HCT116 (cell line): ENCODE measurements around the gene DGKG. TPM values are rescaled to one million over a fixed set of nuclear protein-coding genes. Genes with fewer than 3 reads are reported as not detected.

Source experiments
- ATAC-seq: fragments of 200-7000 bp; cut with Tn5 transposase; 2 replicates; pipeline ENCODE4 v1.9.1; 2020; ENCODE audit warnings: mild to moderate bottlenecking, moderate library complexity
- BruUV-seq: library from RNA; stranded (reverse); fragments of 400-500 nt; replicated peaks from 2 replicates; lab custom pipeline; 2021; lab: Mats Ljungman, UMichigan
- CTCF ChIA-PET: fragments of 300-600 bp; sonication (Branson Sonifier 250); formaldehyde crosslinking; loops from one replicate; lab custom pipeline; 2021; ENCODE audit warnings: antibody characterized with exemption; lab: Charles Lee
- POLR2A ChIA-PET: fragments of 300-600, 350-600 bp; sonication (Branson Sonifier 250); formaldehyde crosslinking; loops from one replicate; lab custom pipeline; 2021; ENCODE audit warnings: antibody characterized with exemption; lab: Charles Lee
- RAD21 ChIA-PET, 2 experiments: fragments of 300-600 bp; sonication (Branson Sonifier 250); formaldehyde crosslinking; loops; one replicate each; lab custom pipeline; 2023; ENCODE audit warnings: low total read pairs in 2 of 2; ENCODE audit not compliant: uncharacterized antibody in 2 of 2, unreplicated experiment in 2 of 2, low non-redundant PET in 1 of 2; lab: Charles Lee
- DNase-seq: peaks from one replicate; pipeline ENCODE4 v3.0.0-alpha.2; 2010; ENCODE audit warnings: low read depth, low spot score
- H2AFZ ChIP-seq: fragments of 200-600 bp; shearing (Covaris generic), sonication (generic); 2 replicates; pipeline ENCODE4 v1.6.1; 2017; ENCODE audit warnings: low read depth, mixed run types, mixed read lengths, antibody characterized with exemption, low read length; ENCODE audit not compliant: poor library complexity, severe bottlenecking
- H3K27ac ChIP-seq: 2 replicates; pipeline ENCODE4 v1.5.1; 2012; ENCODE audit warnings: low read depth, low read length
- H3K27me3 ChIP-seq: fragments of 200-600 bp; sonication (generic); 2 replicates; pipeline ENCODE4 v1.6.1; 2016; ENCODE audit warnings: mixed run types, low read length, mixed read lengths; ENCODE audit not compliant: insufficient read depth
- H3K36me3 ChIP-seq, 2 experiments: fragments of 200-500 bp in 1 of 2; fragments of 200-600 bp in 1 of 2; sonication (Bioruptor generic) in 1 of 2; sonication (generic) in 1 of 2; 2 replicates each; pipeline versions ENCODE4 v1.5.1 to v1.6.1; 2014 to 2016; ENCODE audit warnings: low read length in 2 of 2, inconsistent platforms in 1 of 2, mixed read lengths in 1 of 2, mixed run types in 1 of 2; ENCODE audit not compliant: insufficient read depth in 2 of 2, control insufficient read depth in 1 of 2
- H3K4me1 ChIP-seq, 2 experiments: fragments of 200-600 bp in 1 of 2; sonication (generic) in 1 of 2; 2 replicates each; pipeline versions ENCODE4 v1.5.1 to v1.6.1; 2012 to 2017; ENCODE audit warnings: low read length in 2 of 2, inconsistent platforms in 1 of 2, mild to moderate bottlenecking in 1 of 2, mixed read lengths in 1 of 2, mixed run types in 1 of 2, moderate library complexity in 1 of 2; ENCODE audit not compliant: insufficient read depth in 2 of 2, control insufficient read depth in 1 of 2
- H3K4me2 ChIP-seq: fragments of 200-600 bp; sonication (generic); 2 replicates; pipeline ENCODE4 v1.6.1; 2017; ENCODE audit warnings: mixed run types, low read length, mixed read lengths
- H3K4me3 ChIP-seq, 2 experiments: fragments of 200-600 bp in 1 of 2; sonication (generic) in 1 of 2; replicated peaks in 1 of 2; 2 replicates each; pipeline ENCODE4 v1.5.1; 2011 to 2016; ENCODE audit warnings: low read length in 2 of 2, control low read depth in 1 of 2, low read depth in 1 of 2, mild to moderate bottlenecking in 1 of 2, mixed read lengths in 1 of 2, mixed run types in 1 of 2
- H3K79me2 ChIP-seq: fragments of 200-600 bp; sonication (generic); 2 replicates; pipeline ENCODE4 v1.6.1; 2017; ENCODE audit warnings: mild to moderate bottlenecking, mixed run types, low read length, moderate library complexity, mixed read lengths; ENCODE audit not compliant: insufficient read depth
- H3K9ac ChIP-seq: fragments of 200-600 bp; sonication (generic); 2 replicates; pipeline ENCODE4 v1.6.1; 2016; ENCODE audit warnings: low read length, mixed read lengths
- H3K9me2 ChIP-seq: fragments of 200-600 bp; sonication (generic), shearing (Covaris generic); 2 replicates; pipeline ENCODE4 v1.6.1; 2017; ENCODE audit warnings: mixed run types, mild to moderate bottlenecking, moderate library complexity; ENCODE audit not compliant: insufficient read depth
- H3K9me3 ChIP-seq, 2 experiments: fragments of 200-500 bp in 1 of 2; fragments of 200-600 bp in 1 of 2; sonication (Bioruptor generic) in 1 of 2; sonication (generic) in 1 of 2; 2 replicates each; pipeline ENCODE4 v1.6.1; 2014 to 2017; ENCODE audit warnings: low read length in 2 of 2, mixed read lengths in 2 of 2, inconsistent platforms in 1 of 2, low read depth in 1 of 2, mild to moderate bottlenecking in 1 of 2, mixed run types in 1 of 2, moderate library complexity in 1 of 2; ENCODE audit not compliant: control insufficient read depth in 1 of 2, insufficient read depth in 1 of 2
- H4K20me1 ChIP-seq: fragments of 200-600 bp; sonication (generic), shearing (Covaris generic); 2 replicates; pipeline ENCODE4 v1.6.1; 2017; ENCODE audit warnings: mixed run types, mild to moderate bottlenecking, moderate library complexity; ENCODE audit not compliant: insufficient read depth
- CBX3 ChIP-seq: IDR thresholded peaks from 2 replicates; pipeline ENCODE4 v1.6.1; 2012; ENCODE audit warnings: low read depth
- RAD21 ChIP-seq: IDR thresholded peaks from 2 replicates; pipeline ENCODE4 v1.6.1; 2012; ENCODE audit warnings: low read depth, mild to moderate bottlenecking
- TCF7L2 ChIP-seq: IDR thresholded peaks from 2 replicates; pipeline ENCODE4 v1.7.0; 2011; ENCODE audit warnings: borderline replicate concordance, inconsistent platforms; ENCODE audit not compliant: insufficient read depth, insufficient read length; ENCODE audit errors: extremely low read depth
- YY1 ChIP-seq: IDR thresholded peaks from 2 replicates; pipeline ENCODE4 v1.6.1; 2011; ENCODE audit warnings: low read length, low read depth, moderate library complexity, mild to moderate bottlenecking; ENCODE audit not compliant: insufficient replicate concordance; ENCODE audit errors: extremely low read depth
- ZFX ChIP-seq: fragments of 450-650 bp; IDR thresholded peaks from 2 replicates; pipeline ENCODE4 v1.6.1; 2017
- ZNF274 ChIP-seq: fragments of 200-500 bp; sonication (Bioruptor generic); IDR thresholded peaks from 2 replicates; pipeline ENCODE4 v1.6.1; 2014; ENCODE audit warnings: mild to moderate bottlenecking, low read depth, low read length, inconsistent platforms
- intact Hi-C: fragments of 100-400 bp; cut with micrococcal nuclease; formaldehyde crosslinking; loops from 2 replicates; pipeline ENCODE4 v1.10.0; 2022
- total RNA-seq: library from RNA; stranded (reverse); gene quantifications from one replicate; pipeline ENCODE4 v1.2.1, GENCODE V29; 2021; ENCODE audit not compliant: unreplicated experiment
- TF ChIP-seq, protein P1 (sequence below): IDR thresholded peaks from 2 replicates; pipeline ENCODE4 v1.6.1; 2012
- TF ChIP-seq, protein P2 (sequence below): IDR thresholded peaks from 2 replicates; pipeline ENCODE4 v1.6.1; 2012; ENCODE audit warnings: low read depth

DGKG gene
- total RNA-seq, 1 experiment from 2014 or later, result 4.8 TPM

GRCh38 chr3:186365202-186365974, 3.4 kb upstream of the DGKG start:
- DNase-seq, result no peak
- TF ChIP-seq YY1 (no peak), ZNF274 (no peak), RAD21 (no peak), CBX3 (no peak), ZFX (no peak), TCF7L2 (no peak)
- TF ChIP-seq, protein P1, sequence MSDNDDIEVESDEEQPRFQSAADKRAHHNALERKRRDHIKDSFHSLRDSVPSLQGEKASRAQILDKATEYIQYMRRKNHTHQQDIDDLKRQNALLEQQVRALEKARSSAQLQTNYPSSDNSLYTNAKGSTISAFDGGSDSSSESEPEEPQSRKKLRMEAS, result no peak
- TF ChIP-seq, protein P2, sequence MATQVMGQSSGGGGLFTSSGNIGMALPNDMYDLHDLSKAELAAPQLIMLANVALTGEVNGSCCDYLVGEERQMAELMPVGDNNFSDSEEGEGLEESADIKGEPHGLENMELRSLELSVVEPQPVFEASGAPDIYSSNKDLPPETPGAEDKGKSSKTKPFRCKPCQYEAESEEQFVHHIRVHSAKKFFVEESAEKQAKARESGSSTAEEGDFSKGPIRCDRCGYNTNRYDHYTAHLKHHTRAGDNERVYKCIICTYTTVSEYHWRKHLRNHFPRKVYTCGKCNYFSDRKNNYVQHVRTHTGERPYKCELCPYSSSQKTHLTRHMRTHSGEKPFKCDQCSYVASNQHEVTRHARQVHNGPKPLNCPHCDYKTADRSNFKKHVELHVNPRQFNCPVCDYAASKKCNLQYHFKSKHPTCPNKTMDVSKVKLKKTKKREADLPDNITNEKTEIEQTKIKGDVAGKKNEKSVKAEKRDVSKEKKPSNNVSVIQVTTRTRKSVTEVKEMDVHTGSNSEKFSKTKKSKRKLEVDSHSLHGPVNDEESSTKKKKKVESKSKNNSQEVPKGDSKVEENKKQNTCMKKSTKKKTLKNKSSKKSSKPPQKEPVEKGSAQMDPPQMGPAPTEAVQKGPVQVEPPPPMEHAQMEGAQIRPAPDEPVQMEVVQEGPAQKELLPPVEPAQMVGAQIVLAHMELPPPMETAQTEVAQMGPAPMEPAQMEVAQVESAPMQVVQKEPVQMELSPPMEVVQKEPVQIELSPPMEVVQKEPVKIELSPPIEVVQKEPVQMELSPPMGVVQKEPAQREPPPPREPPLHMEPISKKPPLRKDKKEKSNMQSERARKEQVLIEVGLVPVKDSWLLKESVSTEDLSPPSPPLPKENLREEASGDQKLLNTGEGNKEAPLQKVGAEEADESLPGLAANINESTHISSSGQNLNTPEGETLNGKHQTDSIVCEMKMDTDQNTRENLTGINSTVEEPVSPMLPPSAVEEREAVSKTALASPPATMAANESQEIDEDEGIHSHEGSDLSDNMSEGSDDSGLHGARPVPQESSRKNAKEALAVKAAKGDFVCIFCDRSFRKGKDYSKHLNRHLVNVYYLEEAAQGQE, result no peak
- TF ChIP-seq, all 23 proteins: peak for 0
- intact Hi-C loops, result no loop called here
- Histone ChIP-seq H2AFZ (no peak overlapping the region), H3K4me1 (no peaks in the 10 kb centered on the region), H3K9me2 (no peaks in the 10 kb centered on the region), H3K27ac (no peak overlapping the region), H3K4me3 (no peak overlapping the region), H3K79me2 (no peaks in the 10 kb centered on the region), H3K36me3 (no peaks in the 10 kb centered on the region), H3K27me3 (peaks cover 69% of the 10 kb centered on the region), H3K4me2 (no peak overlapping the region), H3K9me3 (no peaks in the 10 kb centered on the region), H3K9ac (no peak overlapping the region), H4K20me1 (no peaks in the 10 kb centered on the region)
- BruUV-seq, result no TSS peak
- no peak for ATAC-seq
- CTCF ChIA-PET, result no interaction called here
- POLR2A ChIA-PET, result no interaction called here
- RAD21 ChIA-PET, result no interaction called here
